ENCODE measurements around the gene PRUNE2.
A peak's percentile ranks its signal among the peaks of the same experiment; 100 is the strongest.

The PRUNE2 gene

GRCh38 chr9:76901801-76902200 lies 4.1 kb downstream of the PRUNE2 start:
- H3K4me3 ChIP-seq (replicated peaks in 1 of 2; ENCODE audit: low read depth in 2 of 2, low read length in 2 of 2) = no peak overlapping the region
- TF ChIP-seq, protein P1, sequence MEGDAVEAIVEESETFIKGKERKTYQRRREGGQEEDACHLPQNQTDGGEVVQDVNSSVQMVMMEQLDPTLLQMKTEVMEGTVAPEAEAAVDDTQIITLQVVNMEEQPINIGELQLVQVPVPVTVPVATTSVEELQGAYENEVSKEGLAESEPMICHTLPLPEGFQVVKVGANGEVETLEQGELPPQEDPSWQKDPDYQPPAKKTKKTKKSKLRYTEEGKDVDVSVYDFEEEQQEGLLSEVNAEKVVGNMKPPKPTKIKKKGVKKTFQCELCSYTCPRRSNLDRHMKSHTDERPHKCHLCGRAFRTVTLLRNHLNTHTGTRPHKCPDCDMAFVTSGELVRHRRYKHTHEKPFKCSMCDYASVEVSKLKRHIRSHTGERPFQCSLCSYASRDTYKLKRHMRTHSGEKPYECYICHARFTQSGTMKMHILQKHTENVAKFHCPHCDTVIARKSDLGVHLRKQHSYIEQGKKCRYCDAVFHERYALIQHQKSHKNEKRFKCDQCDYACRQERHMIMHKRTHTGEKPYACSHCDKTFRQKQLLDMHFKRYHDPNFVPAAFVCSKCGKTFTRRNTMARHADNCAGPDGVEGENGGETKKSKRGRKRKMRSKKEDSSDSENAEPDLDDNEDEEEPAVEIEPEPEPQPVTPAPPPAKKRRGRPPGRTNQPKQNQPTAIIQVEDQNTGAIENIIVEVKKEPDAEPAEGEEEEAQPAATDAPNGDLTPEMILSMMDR (IDR thresholded peaks at IDR 0.05; ENCODE audit: low read depth, low read length) = no peak
- DNase-seq (ENCODE audit: low read depth in 2 of 2) = no peak

GRCh38 chr9:76900884-76901440 lies 5.0 kb downstream of the PRUNE2 start:
- DNase-seq (ENCODE audit: low read depth in 2 of 2) = peak in 1 of 2 donors; percentile 11

GRCh38 chr9:76898786-76899185 lies 7.1 kb downstream of the PRUNE2 start:
- no peak for DNase-seq (ENCODE audit: low read depth in 2 of 2)
- TF ChIP-seq, protein P1 (IDR thresholded peaks at IDR 0.05; ENCODE audit: low read depth, low read length) = no peak
- no peak overlapping the region for H3K4me3 ChIP-seq (replicated peaks in 1 of 2; ENCODE audit: low read depth in 2 of 2, low read length in 2 of 2)

More at GRCh38 chr9:76900884-76901440, 5.0 kb downstream of the PRUNE2 start:
- no peak overlapping the region for H3K4me3 ChIP-seq (replicated peaks in 1 of 2; ENCODE audit: low read depth in 2 of 2, low read length in 2 of 2)
- TF ChIP-seq, protein P1 (IDR thresholded peaks at IDR 0.05; ENCODE audit: low read depth, low read length) = no peak

DNA sequence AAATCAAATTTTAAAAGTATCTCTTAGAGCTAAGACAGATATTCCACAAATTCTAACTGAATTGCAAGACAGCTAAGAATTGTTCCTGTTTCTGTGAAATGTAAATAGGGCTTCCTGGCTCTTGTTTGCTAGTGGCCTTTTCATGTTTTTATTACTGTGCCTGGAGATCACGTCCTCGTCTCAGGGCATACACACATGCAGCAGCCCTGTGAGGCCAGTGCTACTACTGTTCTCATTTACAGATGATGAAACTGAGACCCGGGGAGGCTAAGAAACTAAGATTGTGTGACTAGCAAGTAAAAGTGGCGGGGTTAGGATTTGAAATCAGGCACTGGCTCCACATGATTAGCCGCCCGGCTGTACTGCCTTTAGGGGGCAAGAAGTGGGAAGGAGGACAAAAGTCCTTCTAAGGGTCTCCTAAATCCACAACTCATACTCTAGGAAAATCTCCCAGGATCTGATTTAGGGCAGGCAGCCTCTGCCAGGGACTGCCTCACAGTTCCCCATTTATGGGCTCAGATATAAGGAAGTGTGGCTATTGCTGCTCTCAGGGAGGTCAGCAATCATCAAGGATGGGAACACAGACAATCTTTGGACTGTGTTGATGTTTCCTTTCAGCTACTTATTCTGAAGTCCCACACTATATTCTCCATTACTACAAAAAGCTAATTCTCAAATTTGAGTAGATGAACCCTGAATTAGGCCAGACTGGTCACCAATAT lies 7.9 kb downstream of the PRUNE2 start:
- H3K4me3 ChIP-seq (replicated peaks in 1 of 2; ENCODE audit: low read depth in 2 of 2, low read length in 2 of 2) = no peak overlapping the region
- TF ChIP-seq, protein P1 (IDR thresholded peaks at IDR 0.05; ENCODE audit: low read depth, low read length) = no peak
- no peak for DNase-seq (ENCODE audit: low read depth in 2 of 2)

DNA sequence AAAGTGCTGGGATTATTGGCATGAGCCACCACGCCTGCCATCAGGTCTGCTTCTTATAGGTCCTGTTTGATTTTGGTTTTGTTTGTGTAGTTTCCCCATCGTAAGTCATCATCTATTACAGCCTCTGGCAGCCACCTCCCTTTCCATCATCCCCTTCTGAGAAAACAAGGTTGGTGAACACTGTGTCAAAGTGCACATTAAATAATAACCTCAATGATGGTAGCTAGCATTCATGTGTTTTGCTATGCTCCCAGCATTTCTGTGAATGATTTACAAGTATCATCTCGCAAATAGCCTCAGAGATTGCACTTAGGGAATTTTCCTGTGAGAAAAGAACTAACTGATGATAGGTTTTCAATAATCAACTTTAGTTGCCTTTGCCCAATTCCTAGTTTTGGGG lies 9.9 kb downstream of the PRUNE2 start:
- TF ChIP-seq, protein P1 (IDR thresholded peaks at IDR 0.05; ENCODE audit: low read depth, low read length) = no peak
- no peak overlapping the region for H3K4me3 ChIP-seq (replicated peaks in 1 of 2; ENCODE audit: low read depth in 2 of 2, low read length in 2 of 2)
- no peak for DNase-seq (ENCODE audit: low read depth in 2 of 2)

DNA sequence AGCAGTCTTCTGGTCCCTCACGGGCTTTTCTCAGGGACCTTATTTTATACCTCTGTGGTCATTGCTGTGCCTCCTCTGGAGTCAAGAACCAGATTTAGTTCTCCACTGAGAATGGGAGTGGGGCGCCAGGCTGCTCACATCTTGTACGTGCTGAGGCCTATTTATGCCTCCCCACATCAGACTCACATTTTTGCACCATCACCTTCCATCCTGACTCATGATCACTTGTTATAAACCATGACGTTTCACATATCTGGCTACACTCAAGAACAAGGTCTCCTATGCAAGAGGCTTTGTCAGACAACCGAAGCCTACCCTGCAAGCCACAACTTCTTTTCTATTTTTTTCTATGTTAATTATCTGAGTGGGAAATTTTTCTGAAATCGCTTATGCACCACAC lies 10.7 kb downstream of the PRUNE2 start:
- peak in 1 of 2 donors; percentile 23 for DNase-seq (ENCODE audit: low read depth in 2 of 2)
- TF ChIP-seq, protein P1 (IDR thresholded peaks at IDR 0.05; ENCODE audit: low read depth, low read length) = no peak
- no peak overlapping the region for H3K4me3 ChIP-seq (replicated peaks in 1 of 2; ENCODE audit: low read depth in 2 of 2, low read length in 2 of 2)

All from cardiac fibroblast (primary cell).